HG03280 (cell line): Measurements from ENCODE around the gene KCNQ1.
"Not testable (repeated sequence)": the region's sequence is repeated elsewhere in the genome, so short reads cannot be mapped to it uniquely, and the experiment has no call there.

Experiments used
- ATAC-seq: cut with Tn5 transposase; IDR thresholded peaks from one replicate; pipeline ENCODE4 v1.9.1; 2021; ENCODE audit warnings: mild to moderate bottlenecking, moderate library complexity; ENCODE audit not compliant: unreplicated experiment

The KCNQ1 gene

DNA sequence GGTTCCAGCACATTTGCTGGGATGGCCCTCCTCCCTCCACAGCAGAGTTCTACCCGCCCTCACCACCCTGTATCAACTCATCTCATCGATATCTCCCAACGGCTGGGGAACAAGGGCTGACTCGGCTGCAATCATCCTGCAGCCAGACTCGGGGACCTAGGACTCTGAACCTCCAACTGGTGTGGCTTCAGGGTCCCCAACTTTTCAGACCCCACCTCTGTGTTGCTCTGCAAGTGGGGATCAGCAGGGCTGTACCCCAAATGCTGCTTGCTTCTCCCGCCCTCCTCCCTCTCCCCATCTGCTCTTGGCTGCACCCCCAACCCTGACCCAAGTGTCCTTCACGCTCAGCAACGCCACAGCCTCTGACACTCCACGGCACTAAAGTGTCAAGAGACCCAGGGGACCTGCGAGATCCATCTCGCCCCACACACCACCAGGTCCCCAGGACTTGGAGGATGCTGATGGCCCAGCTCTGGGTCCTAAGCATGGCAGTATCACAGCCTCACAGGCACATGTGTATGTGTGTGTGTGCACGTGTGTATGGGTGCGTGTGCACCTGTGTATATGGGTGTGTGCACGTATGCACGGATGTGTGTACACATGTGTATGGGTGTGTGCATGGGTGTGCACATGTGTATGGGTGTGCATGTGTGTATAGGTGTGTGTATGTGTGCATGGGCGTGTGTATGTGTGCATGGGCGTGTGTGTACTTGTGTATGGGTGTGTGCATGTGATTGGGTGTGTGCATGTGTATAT, 26.4 kb downstream of the KCNQ1 start:
- ATAC-seq, result no peak

DNA sequence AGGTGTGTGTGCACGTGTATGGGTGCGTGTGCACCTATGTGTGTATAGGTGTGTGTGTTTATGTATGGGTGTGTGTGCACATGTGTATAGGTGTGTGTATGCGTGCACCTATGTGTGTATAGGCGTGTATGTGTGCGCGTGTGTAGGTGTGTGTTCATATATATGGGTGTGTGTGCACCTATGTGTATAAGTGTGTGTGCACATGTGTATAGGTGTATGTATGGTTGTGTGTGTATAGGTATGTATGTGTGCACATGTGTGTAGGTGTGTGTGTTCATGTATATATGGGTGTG, 26.9 kb downstream of the KCNQ1 start:
- no peak for ATAC-seq

- ATAC-seq, result no peak
These were observed 27.8 kb downstream of the KCNQ1 start for GRCh38 chr11:2472428-2473186.

- no peak for ATAC-seq
These were observed 28.7 kb downstream of the KCNQ1 start for GRCh38 chr11:2473361-2474058.

GRCh38 chr11:2474059-2474901, 29.5 kb downstream of the KCNQ1 start:
- no peak for ATAC-seq

GRCh38 chr11:2475136-2475918, 30.5 kb downstream of the KCNQ1 start:
- ATAC-seq, result no peak

DNA sequence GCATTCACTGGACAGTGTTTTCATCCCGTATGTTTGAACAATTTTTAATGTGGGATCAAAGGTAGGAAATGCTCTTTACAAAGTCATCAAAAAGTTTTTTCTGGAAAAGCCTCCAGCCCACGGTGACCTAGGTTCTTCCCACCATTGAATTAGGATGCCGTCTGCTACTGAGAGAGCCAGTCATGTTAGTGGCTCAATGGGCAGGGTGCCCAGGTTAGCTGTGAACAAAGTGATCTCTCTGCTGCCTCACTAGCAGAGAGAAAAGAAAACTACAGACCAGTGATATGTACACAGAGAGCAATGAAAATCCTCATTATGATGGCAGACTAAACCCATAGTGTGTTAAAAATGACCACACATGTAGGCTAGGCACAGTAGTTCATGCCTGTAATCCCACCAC, 32.4 kb downstream of the KCNQ1 start:
- ATAC-seq, result no peak

DNA sequence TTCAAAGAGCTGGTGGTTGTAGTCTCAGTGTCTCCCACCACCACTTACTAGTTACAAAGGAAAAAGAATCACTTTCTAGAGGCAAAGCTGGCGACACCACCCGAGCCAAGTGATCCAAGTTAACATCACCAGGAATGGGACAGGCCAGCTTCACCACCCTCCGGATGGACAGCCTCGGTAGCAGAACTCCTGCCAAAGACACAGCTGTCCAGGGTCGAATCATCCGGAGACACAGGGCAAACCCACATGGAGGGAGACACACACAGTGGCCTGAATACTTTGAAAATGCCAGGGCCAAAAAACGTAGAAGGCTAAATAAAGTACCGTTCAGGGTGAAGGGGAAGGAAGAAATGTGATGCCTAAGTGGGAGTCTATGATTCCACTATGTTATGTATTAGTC, 33.1 kb downstream of the KCNQ1 start:
- ATAC-seq, result no peak

DNA sequence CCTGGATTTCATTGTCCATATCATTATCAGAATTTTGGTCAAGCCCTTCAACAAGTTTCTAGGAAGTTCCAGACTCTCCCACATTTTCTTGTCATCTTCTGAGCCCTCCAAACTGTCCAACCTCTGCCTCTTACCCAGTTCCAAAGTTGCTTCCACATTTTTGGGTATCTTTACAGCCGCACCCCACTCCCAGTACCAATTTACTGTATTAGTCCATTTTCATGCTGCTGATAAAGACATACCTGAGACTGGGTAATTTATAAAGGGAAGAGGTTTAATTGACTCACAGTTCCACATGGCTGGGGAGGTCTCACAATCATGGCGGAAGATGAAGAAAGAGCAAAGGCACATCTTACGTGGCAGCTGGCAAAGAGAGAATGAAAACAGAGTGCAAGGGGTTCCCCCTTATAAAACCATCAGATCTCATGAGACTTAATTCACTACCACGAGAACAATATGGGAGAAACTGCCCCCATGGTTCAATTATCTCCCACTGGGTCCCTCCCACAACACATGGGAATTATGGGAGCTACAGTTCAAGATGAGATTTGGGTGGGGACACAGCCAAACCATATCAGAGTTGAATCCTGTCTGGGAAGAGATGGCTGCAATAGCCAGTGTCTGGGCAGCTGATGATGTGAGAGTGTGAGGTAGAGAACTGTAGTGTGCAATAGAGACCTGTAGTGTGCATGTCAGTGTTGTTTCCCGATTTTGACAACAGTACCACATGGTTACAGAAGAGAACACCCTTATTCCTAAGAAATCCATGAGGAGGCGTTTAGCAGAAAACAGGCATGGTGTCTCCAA, 35.5 kb downstream of the KCNQ1 start:
- ATAC-seq, result not testable (repeated sequence)

- no peak for ATAC-seq
These were observed 36.0 kb downstream of the KCNQ1 start for GRCh38 chr11:2480874-2481220.

GRCh38 chr11:2481253-2481652, 36.4 kb downstream of the KCNQ1 start:
- no peak for ATAC-seq

GRCh38 chr11:2482204-2482603, 37.4 kb downstream of the KCNQ1 start:
- ATAC-seq, result no peak

DNA sequence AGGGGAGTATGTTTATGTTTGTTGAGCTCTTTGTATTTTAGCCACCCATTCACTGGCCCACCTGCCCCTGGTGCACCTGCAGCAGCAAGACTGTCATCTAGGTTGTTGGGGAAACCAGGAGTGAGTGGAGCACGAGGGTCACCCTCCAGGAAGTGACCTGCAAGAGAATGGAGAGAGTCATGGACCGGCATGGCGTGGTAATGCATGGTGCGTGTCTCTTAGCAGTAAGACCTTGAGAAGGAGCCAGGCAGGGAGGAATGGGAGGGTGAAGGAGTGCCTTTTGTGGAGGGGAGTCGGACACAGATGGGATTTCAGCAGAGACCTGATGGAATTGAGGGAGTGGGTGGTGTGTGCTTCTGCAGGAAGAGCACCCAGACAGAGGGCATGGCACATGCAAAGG, 37.9 kb downstream of the KCNQ1 start:
- no peak for ATAC-seq

GRCh38 chr11:2483426-2483825, 38.6 kb downstream of the KCNQ1 start:
- ATAC-seq, result no peak

- no peak for ATAC-seq
These were observed 39.8 kb downstream of the KCNQ1 start for GRCh38 chr11:2484576-2485125.

GRCh38 chr11:2488004-2488403, 43.2 kb downstream of the KCNQ1 start:
- no peak for ATAC-seq

DNA sequence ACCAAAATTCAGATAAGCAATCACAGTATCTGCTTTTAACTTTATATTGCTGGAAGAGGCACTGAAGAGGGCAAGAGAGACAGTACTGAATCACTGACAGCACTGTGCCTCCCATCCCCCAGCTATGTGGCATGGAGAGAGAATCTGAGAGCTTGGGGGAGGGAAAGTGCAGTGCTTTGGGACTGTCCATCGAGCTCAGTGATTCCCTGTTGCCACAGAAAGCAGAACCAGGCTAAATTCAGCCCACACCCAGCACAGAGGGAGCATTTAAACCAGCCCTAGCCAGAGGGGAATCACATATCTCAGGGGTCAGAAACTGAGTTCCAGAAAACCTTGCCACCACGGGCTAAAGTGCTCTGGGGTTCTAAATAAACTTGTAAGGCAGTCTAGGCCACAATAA, 44.3 kb downstream of the KCNQ1 start:
- ATAC-seq, result no peak

- not testable (repeated sequence) for ATAC-seq
These were observed 53.1 kb downstream of the KCNQ1 start for GRCh38 chr11:2497951-2498350.

DNA sequence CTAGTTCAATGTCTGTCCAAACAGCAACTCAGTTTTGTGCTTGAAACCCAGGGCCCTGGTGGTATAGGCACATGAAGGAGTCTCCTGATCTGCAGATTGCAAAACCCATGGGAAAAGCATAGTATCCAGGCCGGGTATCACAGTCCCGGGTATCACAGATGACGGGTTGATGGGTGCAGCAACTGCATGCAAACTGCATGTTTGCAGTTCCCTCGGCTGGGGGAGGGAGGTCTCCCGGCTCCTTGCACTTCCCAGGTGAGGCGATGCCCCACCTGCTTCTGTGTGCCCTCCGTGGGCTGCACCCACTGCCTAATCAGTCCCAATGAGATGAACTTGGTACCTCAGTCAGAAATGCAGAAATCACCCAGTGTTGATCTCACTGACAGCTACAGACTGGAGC, 53.9 kb downstream of the KCNQ1 start:
- ATAC-seq, result no peak
